SK-N-SH (cell line): ENCODE results near the gene RAB23. TPM values are rescaled to one million over a fixed set of nuclear protein-coding genes. Genes with fewer than 3 reads are reported as not detected.

Experiments
- CTCF ChIA-PET: fragments of 300-600, 350-600 bp; formaldehyde crosslinking; extraction: SDS; loops from one replicate; lab custom pipeline; 2021; lab: Yijun Ruan, JAX
- POLR2A ChIA-PET: fragments of 350-600 bp; sonication (Branson Sonifier 250); formaldehyde crosslinking; extraction: SDS; loops from one replicate; lab custom pipeline; 2020; ENCODE audit warnings: antibody characterized with exemption, inconsistent platforms; lab: Yijun Ruan, JAX
- DNase-seq: peaks from one replicate; pipeline ENCODE4 v3.0.0; 2012
- H2AFZ ChIP-seq: fragments of 200-600 bp; sonication (generic); 2 replicates; pipeline ENCODE4 v1.8.1; 2016; ENCODE audit warnings: antibody characterized with exemption, mild to moderate bottlenecking, low read depth
- H3F3A ChIP-seq: fragments of 200-600 bp; sonication (generic); replicated peaks from 2 replicates; pipeline ENCODE3; 2016; ENCODE audit warnings: antibody characterized with exemption, mild to moderate bottlenecking; ENCODE audit not compliant: insufficient read depth
- H3K27ac ChIP-seq, 2 experiments: fragments of 200-500 bp in 1 of 2; fragments of 200-600 bp in 1 of 2; sonication (Bioruptor generic) in 1 of 2; sonication (generic), shearing (Covaris generic) in 1 of 2; 2 replicates each; pipeline versions ENCODE4 v1.5.1 to v1.6.1; 2014 to 2016; ENCODE audit warnings: low read depth in 2 of 2, inconsistent platforms in 1 of 2, low read length in 1 of 2, mild to moderate bottlenecking in 1 of 2, mixed read lengths in 1 of 2
- H3K27me3 ChIP-seq: fragments of 200-600 bp; sonication (generic), shearing (Covaris generic); 2 replicates; pipeline ENCODE4 v1.6.1; 2016; ENCODE audit warnings: mixed run types; ENCODE audit not compliant: insufficient read depth
- H3K36me3 ChIP-seq, 2 experiments: fragments of 200-500 bp in 1 of 2; fragments of 200-600 bp in 1 of 2; sonication (Bioruptor generic) in 1 of 2; sonication (generic) in 1 of 2; replicated peaks in 1 of 2; 2 replicates each; pipeline versions ENCODE3 to v1.5.1; 2014 to 2016; ENCODE audit warnings: low read length in 1 of 2, mild to moderate bottlenecking in 1 of 2; ENCODE audit not compliant: insufficient read depth in 2 of 2, control insufficient read depth in 1 of 2
- H3K4me1 ChIP-seq, 2 experiments: fragments of 200-500 bp in 1 of 2; fragments of 200-600 bp in 1 of 2; sonication (Bioruptor generic) in 1 of 2; sonication (generic), shearing (Covaris generic) in 1 of 2; 2 replicates each; pipeline versions ENCODE4 v1.5.1 to v1.6.1; 2014 to 2016; ENCODE audit warnings: low read depth in 1 of 2, low read length in 1 of 2, mixed run types in 1 of 2; ENCODE audit not compliant: insufficient read depth in 2 of 2, control insufficient read depth in 1 of 2
- H3K4me2 ChIP-seq: fragments of 200-600 bp; sonication (generic), shearing (Covaris generic); 2 replicates; pipeline ENCODE4 v1.6.1; 2017; ENCODE audit warnings: mixed run types
- H3K4me3 ChIP-seq, 2 experiments: fragments of 200-500 bp in 1 of 2; fragments of 200-600 bp in 1 of 2; sonication (Bioruptor generic) in 1 of 2; sonication (generic), shearing (Covaris generic) in 1 of 2; 2 replicates each; pipeline versions ENCODE4 v1.5.1 to v1.8.1; 2014 to 2016; ENCODE audit warnings: low read depth in 2 of 2, inconsistent platforms in 1 of 2, low read length in 1 of 2, mild to moderate bottlenecking in 1 of 2, mixed read lengths in 1 of 2, moderate library complexity in 1 of 2
- H3K79me2 ChIP-seq: fragments of 200-600 bp; sonication (generic); 2 replicates; pipeline ENCODE4 v1.8.1; 2017; ENCODE audit warnings: mild to moderate bottlenecking; ENCODE audit not compliant: insufficient read depth
- H3K9ac ChIP-seq: fragments of 200-600 bp; sonication (generic); 2 replicates; pipeline ENCODE4 v1.6.1; 2017; ENCODE audit warnings: mixed run types
- H3K9me2 ChIP-seq: fragments of 200-600 bp; sonication (generic); 2 replicates; pipeline ENCODE4 v1.6.1; 2017; ENCODE audit warnings: mixed run types
- H3K9me3 ChIP-seq: fragments of 200-600 bp; sonication (generic); 2 replicates; pipeline ENCODE4 v1.6.1; 2017; ENCODE audit warnings: mixed run types, mild to moderate bottlenecking, moderate library complexity
- H4K20me1 ChIP-seq: fragments of 200-600 bp; sonication (generic); 2 replicates; pipeline ENCODE4 v1.6.1; 2017; ENCODE audit warnings: mild to moderate bottlenecking, mixed run types; ENCODE audit not compliant: insufficient read depth
- ELF1 ChIP-seq: IDR thresholded peaks from 2 replicates; pipeline ENCODE4 v1.4.0; 2012
- EP300 ChIP-seq, 2 experiments: IDR thresholded peaks; 2 replicates each; pipeline versions ENCODE4 v1.4.0 to v1.6.1; 2012; ENCODE audit warnings: borderline replicate concordance in 1 of 2, low read depth in 1 of 2, low read length in 1 of 2
- FOSL2 ChIP-seq: IDR thresholded peaks from 2 replicates; pipeline ENCODE4 v1.4.0; 2012; ENCODE audit warnings: low read depth, mild to moderate bottlenecking, moderate library complexity, borderline replicate concordance
- FOXJ3 ChIP-seq: sonication (generic); formaldehyde crosslinking; IDR thresholded peaks from 2 replicates; pipeline ENCODE4 v1.5.1; 2020; ENCODE audit warnings: mild to moderate bottlenecking, missing genetic modification reagents
- FOXM1 ChIP-seq: IDR thresholded peaks from 2 replicates; pipeline ENCODE4 v1.4.0; 2012; ENCODE audit warnings: low read depth, mild to moderate bottlenecking
- GABPA ChIP-seq: IDR thresholded peaks from 2 replicates; pipeline ENCODE4 v1.4.0; 2012; ENCODE audit warnings: low read depth, mild to moderate bottlenecking
- GATA2 ChIP-seq: sonication (generic); formaldehyde crosslinking; IDR thresholded peaks from 2 replicates; pipeline ENCODE4 v1.5.0; 2020; ENCODE audit warnings: mild to moderate bottlenecking, missing genetic modification reagents
- JUND ChIP-seq: IDR thresholded peaks from 2 replicates; pipeline ENCODE4 v1.4.0; 2012
- MAX ChIP-seq: IDR thresholded peaks from 2 replicates; pipeline ENCODE4 v1.4.0; 2012; ENCODE audit warnings: low read depth
- MEF2A ChIP-seq: IDR thresholded peaks from 2 replicates; pipeline ENCODE4 v1.4.0; 2012; ENCODE audit warnings: low read depth, borderline replicate concordance
- MXI1 ChIP-seq: IDR thresholded peaks from 2 replicates; pipeline ENCODE4 v1.6.1; 2012; ENCODE audit warnings: mild to moderate bottlenecking, low read depth, low read length, improper control_type of control experiment
- POLR2AphosphoS5 ChIP-seq: IDR thresholded peaks from 2 replicates; pipeline ENCODE4 v1.6.1; 2012; ENCODE audit warnings: low read depth, low read length
- RAD21 ChIP-seq: IDR thresholded peaks from 2 replicates; pipeline ENCODE4 v1.6.1; 2012; ENCODE audit warnings: mild to moderate bottlenecking, low read length
- RFX5 ChIP-seq: IDR thresholded peaks from 2 replicates; pipeline ENCODE4 v1.6.1; 2012; ENCODE audit warnings: mild to moderate bottlenecking, improper control_type of control experiment, low read length
- RXRA ChIP-seq: IDR thresholded peaks from 2 replicates; pipeline ENCODE4 v1.4.0; 2012; ENCODE audit warnings: low read depth, mild to moderate bottlenecking, borderline replicate concordance
- TAF1 ChIP-seq: IDR thresholded peaks from 2 replicates; pipeline ENCODE4 v1.6.1; 2012; ENCODE audit warnings: low read depth, mild to moderate bottlenecking, low read length, moderate library complexity, borderline replicate concordance
- TCF12 ChIP-seq: IDR thresholded peaks from 2 replicates; pipeline ENCODE4 v1.4.0; 2012
- YY1 ChIP-seq: IDR thresholded peaks from 2 replicates; pipeline ENCODE4 v1.4.0; 2012; ENCODE audit warnings: low read depth, mild to moderate bottlenecking
- WGBS: methylation state at CpG from one replicate; pipeline ENCODE4 v1.1.6; 2017; ENCODE audit warnings: low lambda C conversion rate; 5-methylcytosine and 5-hydroxymethylcytosine counted together
- polyA plus RNA-seq, 3 experiments: library from polyadenylated mRNA; depleted of rRNA; stranded (reverse); fragments of >200 nt; gene quantifications; 2 replicates each; pipeline ENCODE4 v1.2.3, GENCODE V29; 2012
- TF ChIP-seq, protein P1 (sequence below): IDR thresholded peaks from 2 replicates; pipeline ENCODE4 v1.4.0; 2012; ENCODE audit warnings: low read depth, borderline replicate concordance
- TF ChIP-seq, protein P2 (sequence below): fragments of 150-350 bp; IDR thresholded peaks from 2 replicates; pipeline ENCODE4 v1.6.1; 2017; ENCODE audit warnings: antibody characterized with exemption, low read length, low read depth, borderline replicate concordance
- TF ChIP-seq, protein P3 (sequence below): fragments of 150-350 bp; IDR thresholded peaks from 2 replicates; pipeline ENCODE4 v1.6.1; 2016; ENCODE audit warnings: mild to moderate bottlenecking, low read depth, low read length

RAB23 gene
- polyA plus RNA-seq, 1 of the 3 experiments (the other 2 are of a cell fraction): 6.6 TPM

DNA sequence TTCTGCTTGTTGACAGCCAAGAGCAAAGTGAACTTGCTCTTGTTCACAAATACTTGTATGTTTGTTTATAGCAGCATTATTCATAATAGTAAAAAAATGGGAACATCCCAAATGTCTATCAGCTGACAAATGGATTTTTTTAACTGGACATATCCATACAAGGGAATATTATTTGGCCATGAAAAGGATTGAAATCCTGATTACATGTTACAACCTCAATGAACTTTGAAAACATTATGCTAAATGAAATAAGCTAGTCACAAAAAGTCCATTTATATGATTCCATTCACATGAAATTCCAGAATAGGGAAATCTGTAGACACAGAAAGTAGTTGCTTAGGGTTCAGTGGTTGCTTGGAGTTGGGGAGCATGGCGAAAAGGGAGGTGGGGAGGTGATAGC is 78.4 kb downstream of the RAB23 start:
- Histone ChIP-seq H3K36me3 (peaks cover 34 to 59% of the 10 kb centered on the region in 2 experiments), H2AFZ (no peak overlapping the region), H3K9ac (no peak overlapping the region), H3F3A (peaks cover 22% of the 10 kb centered on the region), H3K9me3 (no peaks in the 10 kb centered on the region), H3K79me2 (peaks cover 4% of the 10 kb centered on the region; the same call in 1 of the 2 replicates), H4K20me1 (no peaks in the 10 kb centered on the region), H3K4me1 (no peaks in the 10 kb centered on the region), H3K9me2 (no peaks in the 10 kb centered on the region), H3K27ac (no peak overlapping the region), H3K4me3 (no peak overlapping the region), H3K4me2 (no peak overlapping the region), H3K27me3 (no peaks in the 10 kb centered on the region)
- CTCF ChIA-PET: no interaction called here
- no peak for DNase-seq
- POLR2A ChIA-PET: no interaction called here
- 100% methylated on average over 1 of the region's 1 CpG for WGBS
- TF ChIP-seq FOSL2 (no peak), YY1 (no peak), MXI1 (no peak), RAD21 (no peak), MEF2A (no peak), EP300 (IDR thresholded peaks at IDR 0.05; ENCODE audit: borderline replicate concordance in 1 of 2, low read depth in 1 of 2, low read length in 1 of 2) (no peak), RXRA (no peak), MAX (no peak), TAF1 (no peak), GATA2 (CRISPR knock-in tag) (no peak), POLR2AphosphoS5 (no peak), JUND (no peak), RFX5 (no peak), FOXM1 (no peak), TCF12 (no peak), ELF1 (no peak), FOXJ3 (no peak)
- TF ChIP-seq, protein P1, sequence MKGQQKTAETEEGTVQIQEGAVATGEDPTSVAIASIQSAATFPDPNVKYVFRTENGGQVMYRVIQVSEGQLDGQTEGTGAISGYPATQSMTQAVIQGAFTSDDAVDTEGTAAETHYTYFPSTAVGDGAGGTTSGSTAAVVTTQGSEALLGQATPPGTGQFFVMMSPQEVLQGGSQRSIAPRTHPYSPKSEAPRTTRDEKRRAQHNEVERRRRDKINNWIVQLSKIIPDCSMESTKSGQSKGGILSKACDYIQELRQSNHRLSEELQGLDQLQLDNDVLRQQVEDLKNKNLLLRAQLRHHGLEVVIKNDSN: no peak
- TF ChIP-seq, protein P2, sequence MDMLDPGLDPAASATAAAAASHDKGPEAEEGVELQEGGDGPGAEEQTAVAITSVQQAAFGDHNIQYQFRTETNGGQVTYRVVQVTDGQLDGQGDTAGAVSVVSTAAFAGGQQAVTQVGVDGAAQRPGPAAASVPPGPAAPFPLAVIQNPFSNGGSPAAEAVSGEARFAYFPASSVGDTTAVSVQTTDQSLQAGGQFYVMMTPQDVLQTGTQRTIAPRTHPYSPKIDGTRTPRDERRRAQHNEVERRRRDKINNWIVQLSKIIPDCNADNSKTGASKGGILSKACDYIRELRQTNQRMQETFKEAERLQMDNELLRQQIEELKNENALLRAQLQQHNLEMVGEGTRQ: no peak

- Histone ChIP-seq H3F3A (peaks cover 22% of the 10 kb centered on the region), H3K79me2 (peaks cover 4% of the 10 kb centered on the region; the same call in 1 of the 2 replicates), H3K4me3 (no peak overlapping the region), H3K4me2 (no peak overlapping the region), H3K9ac (no peak overlapping the region), H3K9me2 (no peaks in the 10 kb centered on the region), H3K36me3 (peaks cover 24 to 50% of the 10 kb centered on the region in 2 experiments), H4K20me1 (no peaks in the 10 kb centered on the region), H3K27me3 (no peaks in the 10 kb centered on the region), H3K27ac (no peak overlapping the region), H3K9me3 (no peaks in the 10 kb centered on the region), H2AFZ (no peak overlapping the region), H3K4me1 (no peaks in the 10 kb centered on the region)
- CTCF ChIA-PET: no interaction called here
- POLR2A ChIA-PET: no interaction called here
- 87% methylated on average over 1 of the region's 1 CpG for WGBS
- TF ChIP-seq ELF1 (no peak), GABPA (no peak), RXRA (no peak), FOXM1 (no peak), FOSL2 (no peak)
- TF ChIP-seq, protein P1: no peak
- TF ChIP-seq, protein P3, sequence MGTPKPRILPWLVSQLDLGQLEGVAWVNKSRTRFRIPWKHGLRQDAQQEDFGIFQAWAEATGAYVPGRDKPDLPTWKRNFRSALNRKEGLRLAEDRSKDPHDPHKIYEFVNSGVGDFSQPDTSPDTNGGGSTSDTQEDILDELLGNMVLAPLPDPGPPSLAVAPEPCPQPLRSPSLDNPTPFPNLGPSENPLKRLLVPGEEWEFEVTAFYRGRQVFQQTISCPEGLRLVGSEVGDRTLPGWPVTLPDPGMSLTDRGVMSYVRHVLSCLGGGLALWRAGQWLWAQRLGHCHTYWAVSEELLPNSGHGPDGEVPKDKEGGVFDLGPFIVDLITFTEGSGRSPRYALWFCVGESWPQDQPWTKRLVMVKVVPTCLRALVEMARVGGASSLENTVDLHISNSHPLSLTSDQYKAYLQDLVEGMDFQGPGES: no peak
- DNase-seq: no peak
Measured at GRCh38 chr6:57142178-57142525, 80.0 kb downstream of the RAB23 start.
